MCF 10A (cell line): ENCODE measurements around the gene DUS2. TPM values are rescaled to one million over a fixed set of nuclear protein-coding genes. Genes with fewer than 3 reads are reported as not detected.
A peak's percentile ranks its signal among the peaks of the same experiment; 100 is the strongest.
"Not testable (repeated sequence)": the region's sequence is repeated elsewhere in the genome, so short reads cannot be mapped to it uniquely, and the experiment has no call there.

Experiments
- BruUV-seq: library from RNA; stranded (reverse); fragments of 400-500 nt; replicated peaks from 2 replicates; lab custom pipeline; 2021; lab: Mats Ljungman, UMichigan
- CTCF ChIA-PET: fragments of 300-600 bp; sonication (Branson Sonifier 250); formaldehyde crosslinking; extraction: SDS; loops from one replicate; lab custom pipeline; 2021; ENCODE audit warnings: antibody characterized with exemption, inconsistent platforms; lab: Yijun Ruan, JAX
- POLR2A ChIA-PET: fragments of 300-600, 350-650 bp; sonication (Branson Sonifier 250); formaldehyde crosslinking; extraction: SDS; loops from one replicate; lab custom pipeline; 2020; ENCODE audit warnings: antibody characterized with exemption, inconsistent platforms; lab: Yijun Ruan, JAX
- DNase-seq: peaks from one replicate; pipeline ENCODE4 v3.0.0-alpha.2; 2018; ENCODE audit not compliant: unreplicated experiment
- H3K27ac Mint-ChIP-seq: one replicate; pipeline ENCODE4 v1.8.0; 2022; ENCODE audit warnings: mild to moderate bottlenecking, low read depth, mixed read lengths; ENCODE audit not compliant: unreplicated experiment
- H3K27me3 Mint-ChIP-seq: one replicate; pipeline ENCODE4 v1.8.0; 2022; ENCODE audit warnings: mixed read lengths; ENCODE audit not compliant: insufficient read depth, unreplicated experiment
- H3K36me3 Mint-ChIP-seq: one replicate; pipeline ENCODE4 v1.8.0; 2022; ENCODE audit warnings: mild to moderate bottlenecking, moderate library complexity, mixed read lengths; ENCODE audit not compliant: insufficient read depth, unreplicated experiment
- H3K4me1 Mint-ChIP-seq: one replicate; pipeline ENCODE4 v1.8.0; 2022; ENCODE audit warnings: mixed read lengths; ENCODE audit not compliant: insufficient read depth, unreplicated experiment
- H3K4me3 Mint-ChIP-seq: one replicate; pipeline ENCODE4 v1.8.0; 2022; ENCODE audit warnings: mild to moderate bottlenecking, moderate library complexity, mixed read lengths; ENCODE audit not compliant: unreplicated experiment
- H3K9me3 Mint-ChIP-seq: one replicate; pipeline ENCODE4 v1.8.0; 2022; ENCODE audit warnings: mixed read lengths; ENCODE audit not compliant: unreplicated experiment
- intact Hi-C: fragments of 100-400 bp; cut with micrococcal nuclease; formaldehyde crosslinking; loops from 2 replicates; pipeline ENCODE4 v1.14.1; 2022
- total RNA-seq: library from RNA; stranded (reverse); gene quantifications from 2 replicates; pipeline ENCODE4 v1.2.3, GENCODE V29; 2022
- TF ChIP-seq, protein P1 (sequence below): fragments of 200-600 bp; IDR thresholded peaks from one replicate; pipeline ENCODE4 v1.8.0; 2022; ENCODE audit warnings: antibody characterized with exemption, mild to moderate bottlenecking; ENCODE audit not compliant: unreplicated experiment

DUS2 gene
- total RNA-seq, 1 experiment from 2014 or later = 24.2 TPM

- ChIA-PET POLR2A (interaction anchor here (0.7 kb wide), 1 partner anchor 75 kb away, joined by 3 read pairs; no protein-coding TSS in a partner anchor), CTCF (no interaction called here)
- H3K27ac Mint-ChIP-seq = no peak overlapping the region
- peaks cover 9% of the 10 kb centered on the region for H3K4me1 Mint-ChIP-seq
- H3K27me3 Mint-ChIP-seq = no peaks in the 10 kb centered on the region
- H3K9me3 Mint-ChIP-seq = peaks cover 17% of the 10 kb centered on the region
- intact Hi-C loops = no loop called here
- no peak for DNase-seq
- BruUV-seq = no TSS peak
- H3K4me3 Mint-ChIP-seq = no peak overlapping the region
- TF ChIP-seq, protein P1, sequence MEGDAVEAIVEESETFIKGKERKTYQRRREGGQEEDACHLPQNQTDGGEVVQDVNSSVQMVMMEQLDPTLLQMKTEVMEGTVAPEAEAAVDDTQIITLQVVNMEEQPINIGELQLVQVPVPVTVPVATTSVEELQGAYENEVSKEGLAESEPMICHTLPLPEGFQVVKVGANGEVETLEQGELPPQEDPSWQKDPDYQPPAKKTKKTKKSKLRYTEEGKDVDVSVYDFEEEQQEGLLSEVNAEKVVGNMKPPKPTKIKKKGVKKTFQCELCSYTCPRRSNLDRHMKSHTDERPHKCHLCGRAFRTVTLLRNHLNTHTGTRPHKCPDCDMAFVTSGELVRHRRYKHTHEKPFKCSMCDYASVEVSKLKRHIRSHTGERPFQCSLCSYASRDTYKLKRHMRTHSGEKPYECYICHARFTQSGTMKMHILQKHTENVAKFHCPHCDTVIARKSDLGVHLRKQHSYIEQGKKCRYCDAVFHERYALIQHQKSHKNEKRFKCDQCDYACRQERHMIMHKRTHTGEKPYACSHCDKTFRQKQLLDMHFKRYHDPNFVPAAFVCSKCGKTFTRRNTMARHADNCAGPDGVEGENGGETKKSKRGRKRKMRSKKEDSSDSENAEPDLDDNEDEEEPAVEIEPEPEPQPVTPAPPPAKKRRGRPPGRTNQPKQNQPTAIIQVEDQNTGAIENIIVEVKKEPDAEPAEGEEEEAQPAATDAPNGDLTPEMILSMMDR = no peak
- no peaks in the 10 kb centered on the region for H3K36me3 Mint-ChIP-seq
These were observed 82.5 kb downstream of the DUS2 start for GRCh38 chr16:68105611-68106010.

- H3K36me3 Mint-ChIP-seq, DNase-seq, BruUV-seq, H3K27me3 Mint-ChIP-seq, POLR2A ChIA-PET, H3K4me1 Mint-ChIP-seq, H3K4me3 Mint-ChIP-seq, intact Hi-C loops, H3K27ac Mint-ChIP-seq: not testable (repeated sequence)
- CTCF ChIA-PET = interaction anchor here (0.7 kb wide), 2 partner anchors 87 to 178 kb away, joined by 3 read pairs; no protein-coding TSS in a partner anchor
- peaks cover 28% of the 10 kb centered on the region for H3K9me3 Mint-ChIP-seq
These were observed 84.3 kb downstream of the DUS2 start for GRCh38 chr16:68107230-68107928.

DNA sequence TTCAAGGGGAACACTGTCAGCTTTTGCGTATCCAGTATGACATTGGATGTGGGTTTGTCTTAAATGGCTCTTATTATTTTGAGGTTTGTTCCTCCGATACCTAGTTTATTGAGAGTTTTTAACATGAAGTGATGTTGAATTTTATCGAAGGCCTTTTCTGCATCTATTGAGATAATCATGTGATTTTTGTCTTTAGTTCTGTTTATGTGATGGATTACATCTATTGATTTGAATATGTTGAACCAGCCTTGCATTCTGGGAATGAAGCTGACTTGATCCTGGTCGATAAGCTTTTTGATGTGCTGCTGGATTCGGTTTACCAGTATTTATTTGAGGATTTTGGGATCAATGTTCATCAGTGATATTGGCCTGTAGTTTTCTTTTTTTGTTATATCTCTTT lies 86.1 kb downstream of the DUS2 start:
- H3K27me3 Mint-ChIP-seq, intact Hi-C loops, H3K27ac Mint-ChIP-seq, DNase-seq, BruUV-seq, H3K4me3 Mint-ChIP-seq, H3K36me3 Mint-ChIP-seq: not testable (repeated sequence)
- ChIA-PET CTCF (interaction anchor here (1.4 kb wide), 1 partner anchor 16 kb away, joined by 8 read pairs; no protein-coding TSS in a partner anchor), POLR2A (interaction anchor here (2.2 kb wide), 1 partner anchor 17 kb away, joined by 9 read pairs; no protein-coding TSS in a partner anchor)
- H3K4me1 Mint-ChIP-seq = peaks cover 12% of the 10 kb centered on the region
- H3K9me3 Mint-ChIP-seq = peaks cover 28% of the 10 kb centered on the region

DNA sequence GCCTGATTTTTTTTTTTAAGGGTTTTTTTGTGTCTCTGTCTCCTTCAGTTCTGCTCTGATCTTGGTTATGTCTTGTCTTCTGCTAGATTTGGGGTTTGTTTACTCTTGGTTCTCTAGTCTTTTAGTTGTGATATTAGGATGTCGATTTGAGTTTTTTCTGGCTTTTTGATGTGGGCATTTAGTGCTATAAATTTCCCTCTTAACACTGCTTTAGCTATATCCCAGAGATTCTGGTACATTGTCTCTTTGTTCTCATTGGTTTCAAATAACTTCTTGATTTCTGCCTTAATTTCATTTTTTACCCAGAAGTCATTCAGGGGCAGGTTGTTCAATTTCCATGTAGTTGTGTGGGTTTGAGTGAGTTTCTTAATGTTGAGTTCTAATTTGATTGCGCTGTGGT lies 87.5 kb downstream of the DUS2 start:
- BruUV-seq, H3K36me3 Mint-ChIP-seq, intact Hi-C loops, H3K27ac Mint-ChIP-seq, H3K4me3 Mint-ChIP-seq, H3K27me3 Mint-ChIP-seq, DNase-seq: not testable (repeated sequence)
- ChIA-PET CTCF (interaction anchor here (1.1 kb wide), 2 partner anchors 16 to 303 kb away, joined by 3 to 4 read pairs; no protein-coding TSS in a partner anchor), POLR2A (interaction anchor here (2.2 kb wide), 1 partner anchor 18 kb away, joined by 9 read pairs; no protein-coding TSS in a partner anchor)
- Mint-ChIP-seq H3K4me1 (peaks cover 12% of the 10 kb centered on the region), H3K9me3 (peaks cover 28% of the 10 kb centered on the region)

DNA sequence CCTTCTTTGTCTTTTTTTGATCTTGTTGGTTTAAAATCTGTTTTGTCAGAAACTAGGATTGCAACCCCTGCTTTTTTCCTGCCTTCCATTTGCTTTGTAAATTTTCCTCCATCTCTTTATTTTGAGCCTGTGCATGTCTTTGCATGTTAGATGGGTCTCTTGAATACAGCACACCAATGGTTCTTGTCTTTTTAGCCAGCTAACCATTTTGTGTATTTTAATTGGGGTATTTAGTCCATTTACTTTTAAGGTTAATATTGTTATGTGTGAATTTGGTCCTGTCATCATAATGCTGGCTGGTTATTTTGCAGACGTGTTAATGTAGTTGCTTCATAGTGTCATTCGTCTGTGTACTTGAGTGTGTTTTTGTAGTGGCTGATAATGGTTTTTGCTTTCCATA lies 88.3 kb downstream of the DUS2 start:
- Mint-ChIP-seq H3K4me3 (no peak overlapping the region), H3K4me1 (peaks cover 12% of the 10 kb centered on the region), H3K27me3 (no peaks in the 10 kb centered on the region), H3K9me3 (peaks cover 28% of the 10 kb centered on the region), H3K27ac (peak overlapping the region; percentile 81), H3K36me3 (no peaks in the 10 kb centered on the region)
- POLR2A ChIA-PET = interaction anchor here (2.2 kb wide), 1 partner anchor 19 kb away, joined by 9 read pairs; no protein-coding TSS in a partner anchor
- intact Hi-C loops = no loop called here
- no peak for DNase-seq
- TF ChIP-seq, protein P1 = no peak
- no TSS peak for BruUV-seq
- CTCF ChIA-PET = interaction anchor here (0.5 to 1.1 kb wide), 4 partner anchors 16 to 198 kb away, joined by 3 to 4 read pairs (median 4); no protein-coding TSS in a partner anchor
